RWPE1 (cell line): ENCODE results near the gene LGALS14.

Experiments used
- CTCF ChIA-PET: fragments of 350-600 bp; sonication (Branson Sonifier 250); formaldehyde crosslinking; extraction: SDS; loops from one replicate; lab custom pipeline; 2021; lab: Yijun Ruan, JAX
- POLR2A ChIA-PET: fragments of 400-600 bp; formaldehyde crosslinking; extraction: SDS; loops from one replicate; lab custom pipeline; 2020; ENCODE audit warnings: antibody characterized with exemption; ENCODE audit not compliant: low non-redundant PET; lab: Yijun Ruan, JAX
- DNase-seq: peaks from one replicate; pipeline ENCODE4 v3.0.0; 2012; ENCODE audit warnings: low spot score
- H3K27ac ChIP-seq: fragments of 450-650 bp; 2 replicates; pipeline ENCODE4 v1.5.1; 2017
- TF ChIP-seq, protein P1 (sequence below): fragments of 450-650 bp; conservative IDR thresholded peaks from 2 replicates; pipeline ENCODE4 v1.5.1; 2017; ENCODE audit warnings: low read depth, mild to moderate bottlenecking

LGALS14 gene

GRCh38 chr19:39692166-39692565 is 12.1 kb upstream of the LGALS14 start:
- TF ChIP-seq, protein P1, sequence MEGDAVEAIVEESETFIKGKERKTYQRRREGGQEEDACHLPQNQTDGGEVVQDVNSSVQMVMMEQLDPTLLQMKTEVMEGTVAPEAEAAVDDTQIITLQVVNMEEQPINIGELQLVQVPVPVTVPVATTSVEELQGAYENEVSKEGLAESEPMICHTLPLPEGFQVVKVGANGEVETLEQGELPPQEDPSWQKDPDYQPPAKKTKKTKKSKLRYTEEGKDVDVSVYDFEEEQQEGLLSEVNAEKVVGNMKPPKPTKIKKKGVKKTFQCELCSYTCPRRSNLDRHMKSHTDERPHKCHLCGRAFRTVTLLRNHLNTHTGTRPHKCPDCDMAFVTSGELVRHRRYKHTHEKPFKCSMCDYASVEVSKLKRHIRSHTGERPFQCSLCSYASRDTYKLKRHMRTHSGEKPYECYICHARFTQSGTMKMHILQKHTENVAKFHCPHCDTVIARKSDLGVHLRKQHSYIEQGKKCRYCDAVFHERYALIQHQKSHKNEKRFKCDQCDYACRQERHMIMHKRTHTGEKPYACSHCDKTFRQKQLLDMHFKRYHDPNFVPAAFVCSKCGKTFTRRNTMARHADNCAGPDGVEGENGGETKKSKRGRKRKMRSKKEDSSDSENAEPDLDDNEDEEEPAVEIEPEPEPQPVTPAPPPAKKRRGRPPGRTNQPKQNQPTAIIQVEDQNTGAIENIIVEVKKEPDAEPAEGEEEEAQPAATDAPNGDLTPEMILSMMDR, result no peak
- ChIA-PET CTCF (no interaction called here), POLR2A (no interaction called here)
- no peak overlapping the region for H3K27ac ChIP-seq
- DNase-seq, result no peak

GRCh38 chr19:39692822-39693221 is 11.5 kb upstream of the LGALS14 start:
- ChIA-PET POLR2A (no interaction called here), CTCF (no interaction called here)
- no peak overlapping the region for H3K27ac ChIP-seq
- TF ChIP-seq, protein P1, result no peak
- DNase-seq, result no peak

GRCh38 chr19:39695759-39696158 is 8.5 kb upstream of the LGALS14 start:
- CTCF ChIA-PET, result no interaction called here

GRCh38 chr19:39696387-39696786 is 7.9 kb upstream of the LGALS14 start:
- TF ChIP-seq, protein P1, result no peak
- ChIA-PET CTCF (no interaction called here), POLR2A (no interaction called here)
- no peak overlapping the region for H3K27ac ChIP-seq
- no peak for DNase-seq

More at GRCh38 chr19:39695759-39696158, 8.5 kb upstream of the LGALS14 start:
- H3K27ac ChIP-seq, result no peak overlapping the region
- DNase-seq, result no peak
- TF ChIP-seq, protein P1, result no peak
- POLR2A ChIA-PET, result no interaction called here

DNA sequence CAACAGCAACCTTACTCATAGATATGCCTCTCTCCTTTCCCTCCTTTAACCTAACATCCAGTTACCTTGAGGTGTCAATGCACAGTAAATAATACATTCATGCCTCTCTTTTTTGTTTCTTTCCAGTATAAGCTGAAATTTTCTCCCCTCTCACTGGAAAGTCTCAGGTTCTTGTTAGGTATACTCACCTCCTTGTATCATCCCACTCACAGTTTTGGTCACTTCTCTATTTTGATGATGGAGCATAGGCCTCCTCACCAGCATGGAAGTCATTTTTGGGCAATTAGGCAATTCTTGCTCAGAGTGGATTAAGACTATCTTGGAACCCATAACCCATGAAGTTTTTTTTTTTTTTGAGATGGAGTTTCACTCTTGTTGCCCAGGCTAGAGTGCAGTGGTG is 5.7 kb upstream of the LGALS14 start:
- TF ChIP-seq, protein P1, result no peak
- POLR2A ChIA-PET, result interaction anchor here (0.7 kb wide), 1 partner anchor 1236 kb away, joined by 3 read pairs; no protein-coding TSS in a partner anchor
- H3K27ac ChIP-seq, result no peak overlapping the region
- CTCF ChIA-PET, result no interaction called here
- DNase-seq, result no peak

DNA sequence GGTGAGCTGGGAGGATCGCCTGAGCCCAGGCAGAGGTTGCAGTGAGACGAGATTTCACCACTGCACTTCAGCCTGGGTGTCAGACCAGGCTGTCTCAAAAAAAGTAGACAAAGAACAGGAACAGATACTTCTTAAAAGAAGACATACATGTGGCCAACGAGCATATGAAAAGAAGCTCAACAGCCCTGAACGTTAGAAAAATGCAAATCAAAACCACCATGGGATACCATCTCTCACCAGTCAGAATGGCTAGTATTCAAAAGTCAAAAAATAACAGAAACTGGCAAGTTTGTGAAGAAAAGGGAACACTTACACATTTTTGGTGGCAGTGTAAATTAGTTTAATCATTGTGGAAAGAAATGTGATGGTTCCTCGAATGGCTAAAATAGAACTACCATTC is 3.0 kb upstream of the LGALS14 start:
- TF ChIP-seq, protein P1, result no peak

More for the DNA sequence above, 3.0 kb upstream of the LGALS14 start:
- ChIA-PET CTCF (interaction anchor here (0.6 to 1.3 kb wide), 3 partner anchors 140 to 211 kb away, joined by 3 to 4 read pairs (median 3); no protein-coding TSS in a partner anchor), POLR2A (no interaction called here)
- DNase-seq, result no peak
- H3K27ac ChIP-seq, result no peak overlapping the region
